ENCODE results near the gene CYB561D1.

The CYB561D1 gene

GRCh38 chr1:109531380-109531779 is 37.5 kb downstream of the CYB561D1 start:
- no peak for DNase-seq

- no peak for DNase-seq
Measured at GRCh38 chr1:109531826-109532364, 38.0 kb downstream of the CYB561D1 start.

- peak; percentile 45 to 88 for DNase-seq
Measured at GRCh38 chr1:109532365-109533136, 38.7 kb downstream of the CYB561D1 start.

GRCh38 chr1:109534307-109534858 is 40.5 kb downstream of the CYB561D1 start:
- DNase-seq: no peak

- no peak for DNase-seq
Measured at GRCh38 chr1:109535481-109535880, 41.6 kb downstream of the CYB561D1 start.

- DNase-seq: no peak
Measured at GRCh38 chr1:109535971-109536491, 42.1 kb downstream of the CYB561D1 start.

- no peak for DNase-seq
Measured at GRCh38 chr1:109537450-109538178, 43.7 kb downstream of the CYB561D1 start.

- no peak for DNase-seq
Measured at GRCh38 chr1:109538827-109539555, 45.1 kb downstream of the CYB561D1 start.

GRCh38 chr1:109539676-109540075 is 45.8 kb downstream of the CYB561D1 start, which contains the start of gene GPR61:
Gene GPR61, plus strand, starts transcription at chr1:109539872. Its CDS starts 3,151 bp downstream, at chr1:109543023.
- no peak for DNase-seq

- no peak for DNase-seq
Measured at GRCh38 chr1:109541102-109541501, 47.2 kb downstream of the CYB561D1 start.

- no peak for DNase-seq
Measured at GRCh38 chr1:109542657-109543056, 48.8 kb downstream of the CYB561D1 start.

GRCh38 chr1:109543283-109543987 is 49.5 kb downstream of the CYB561D1 start:
- no peak for DNase-seq

- DNase-seq: no peak
Measured at GRCh38 chr1:109543988-109544735, 50.3 kb downstream of the CYB561D1 start.

- DNase-seq: peak; percentile 86 to 97
Measured at GRCh38 chr1:109546311-109547109, 52.6 kb downstream of the CYB561D1 start.

- DNase-seq: peak in 1 of 2 experiments; percentile 51
Measured at GRCh38 chr1:109547463-109548320, 53.8 kb downstream of the CYB561D1 start.

- peak; percentile 96 to 98 for DNase-seq
Measured at GRCh38 chr1:109548321-109549267, 54.7 kb downstream of the CYB561D1 start, which contains the start of gene GNAI3. Gene GNAI3, plus strand, starts transcription at chr1:109548615. Its CDS starts 106 bp downstream, at chr1:109548721.
